K562 (cell line): Measurements from ENCODE around the gene CDK14.

Source experiments
- BRCA1 ChIP-seq, 2 experiments: fragments of 450-650 bp in 1 of 2; sonication (generic) in 1 of 2; formaldehyde crosslinking in 1 of 2; IDR thresholded peaks; 2 replicates each; pipeline versions ENCODE4 v1.5.0 to v1.6.1; 2017 to 2020; ENCODE audit warnings: mild to moderate bottlenecking in 1 of 2, missing genetic modification reagents in 1 of 2
- CEBPG ChIP-seq, 3 experiments: fragments of 200-800 bp in 1 of 3; sonication (Bioruptor generic) in 1 of 3; sonication (generic) in 1 of 3; formaldehyde crosslinking in 1 of 3; IDR thresholded peaks in 2 of 3; conservative IDR thresholded peaks in 1 of 3; 2 replicates each; pipeline versions ENCODE4 v1.6.1 to v1.8.0; 2016 to 2022; ENCODE audit warnings: missing compliant biosample characterization in 2 of 3, missing genetic modification characterization in 2 of 3, mild to moderate bottlenecking in 1 of 3, missing genetic modification reagents in 1 of 3
- ZNF583 ChIP-seq: fragments of 250-450 bp; sonication (Bioruptor Pico); IDR thresholded peaks from 2 replicates; pipeline ENCODE4 v1.4.0; 2020
- TF ChIP-seq, protein P1 (sequence below): sonication (generic); formaldehyde crosslinking; IDR thresholded peaks from 2 replicates; pipeline ENCODE4 v1.9.0; 2022; ENCODE audit warnings: mild to moderate bottlenecking, missing genetic modification reagents
- TF ChIP-seq, protein P2 (sequence below): sonication (generic); formaldehyde crosslinking; IDR thresholded peaks from 2 replicates; pipeline ENCODE4 v1.8.0; 2023; ENCODE audit warnings: mild to moderate bottlenecking, missing genetic modification reagents

GRCh38 chr7:90916319-90916718 lies 320.2 kb downstream of the CDK14 start:
- no peak for TF ChIP-seq ZNF583 (CRISPR knock-in tag)
- TF ChIP-seq, protein P1, sequence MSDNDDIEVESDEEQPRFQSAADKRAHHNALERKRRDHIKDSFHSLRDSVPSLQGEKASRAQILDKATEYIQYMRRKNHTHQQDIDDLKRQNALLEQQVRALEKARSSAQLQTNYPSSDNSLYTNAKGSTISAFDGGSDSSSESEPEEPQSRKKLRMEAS (CRISPR knock-in tag): no peak
- TF ChIP-seq, protein P2, sequence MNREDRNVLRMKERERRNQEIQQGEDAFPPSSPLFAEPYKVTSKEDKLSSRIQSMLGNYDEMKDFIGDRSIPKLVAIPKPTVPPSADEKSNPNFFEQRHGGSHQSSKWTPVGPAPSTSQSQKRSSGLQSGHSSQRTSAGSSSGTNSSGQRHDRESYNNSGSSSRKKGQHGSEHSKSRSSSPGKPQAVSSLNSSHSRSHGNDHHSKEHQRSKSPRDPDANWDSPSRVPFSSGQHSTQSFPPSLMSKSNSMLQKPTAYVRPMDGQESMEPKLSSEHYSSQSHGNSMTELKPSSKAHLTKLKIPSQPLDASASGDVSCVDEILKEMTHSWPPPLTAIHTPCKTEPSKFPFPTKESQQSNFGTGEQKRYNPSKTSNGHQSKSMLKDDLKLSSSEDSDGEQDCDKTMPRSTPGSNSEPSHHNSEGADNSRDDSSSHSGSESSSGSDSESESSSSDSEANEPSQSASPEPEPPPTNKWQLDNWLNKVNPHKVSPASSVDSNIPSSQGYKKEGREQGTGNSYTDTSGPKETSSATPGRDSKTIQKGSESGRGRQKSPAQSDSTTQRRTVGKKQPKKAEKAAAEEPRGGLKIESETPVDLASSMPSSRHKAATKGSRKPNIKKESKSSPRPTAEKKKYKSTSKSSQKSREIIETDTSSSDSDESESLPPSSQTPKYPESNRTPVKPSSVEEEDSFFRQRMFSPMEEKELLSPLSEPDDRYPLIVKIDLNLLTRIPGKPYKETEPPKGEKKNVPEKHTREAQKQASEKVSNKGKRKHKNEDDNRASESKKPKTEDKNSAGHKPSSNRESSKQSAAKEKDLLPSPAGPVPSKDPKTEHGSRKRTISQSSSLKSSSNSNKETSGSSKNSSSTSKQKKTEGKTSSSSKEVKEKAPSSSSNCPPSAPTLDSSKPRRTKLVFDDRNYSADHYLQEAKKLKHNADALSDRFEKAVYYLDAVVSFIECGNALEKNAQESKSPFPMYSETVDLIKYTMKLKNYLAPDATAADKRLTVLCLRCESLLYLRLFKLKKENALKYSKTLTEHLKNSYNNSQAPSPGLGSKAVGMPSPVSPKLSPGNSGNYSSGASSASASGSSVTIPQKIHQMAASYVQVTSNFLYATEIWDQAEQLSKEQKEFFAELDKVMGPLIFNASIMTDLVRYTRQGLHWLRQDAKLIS (CRISPR knock-in tag): no peak
- TF ChIP-seq BRCA1 (IDR thresholded peaks at IDR 0.05): no peak
- TF ChIP-seq BRCA1 (CRISPR knock-in tag; IDR thresholded peaks at IDR 0.05): no peak
- TF ChIP-seq CEBPG (CRISPR knock-in tag; IDR thresholded peaks at IDR 0.05): no peak
- no peak for TF ChIP-seq CEBPG (tag; conservative IDR thresholded peaks at IDR 0.05 in 1 of 2, IDR thresholded peaks at IDR 0.05 in 1 of 2)
